GM23338 (cell line): Measurements from ENCODE around the gene SPN. TPM values are rescaled to one million over a fixed set of nuclear protein-coding genes. Genes with fewer than 3 reads are reported as not detected.

Experiments used
- ATAC-seq: fragments of 200-7000 bp; cut with Tn5 transposase; 3 replicates; pipeline ENCODE4 v1.9.1; 2020
- DNase-seq: peaks from one replicate; pipeline ENCODE4 v3.0.0-alpha.2; 2015; ENCODE audit warnings: low spot score
- H2AFZ ChIP-seq: fragments of 200-600 bp; sonication (generic); 2 replicates; pipeline ENCODE4 v1.8.0; 2016; ENCODE audit warnings: antibody characterized with exemption, mild to moderate bottlenecking, moderate library complexity
- H3F3A ChIP-seq: fragments of 200-600 bp; sonication (generic); replicated peaks from 2 replicates; pipeline ENCODE4 v1.8.0; 2017; ENCODE audit warnings: antibody characterized with exemption, mixed run types, low read depth
- H3K27ac ChIP-seq: fragments of 200-600 bp; sonication (generic); 2 replicates; pipeline ENCODE4 v1.6.1; 2016; ENCODE audit warnings: low read depth
- H3K27me3 ChIP-seq: fragments of 200-600 bp; sonication (generic); 2 replicates; pipeline ENCODE4 v1.8.0; 2016; ENCODE audit warnings: mild to moderate bottlenecking, mixed run types, moderate library complexity; ENCODE audit not compliant: insufficient read depth
- H3K36me3 ChIP-seq: fragments of 200-600 bp; sonication (generic); 2 replicates; pipeline ENCODE4 v1.8.0; 2016; ENCODE audit warnings: mild to moderate bottlenecking; ENCODE audit not compliant: insufficient read depth
- H3K4me1 ChIP-seq: fragments of 200-600 bp; sonication (generic); 2 replicates; pipeline ENCODE4 v1.8.0; 2016; ENCODE audit warnings: mild to moderate bottlenecking, moderate library complexity; ENCODE audit not compliant: insufficient read depth
- H3K4me2 ChIP-seq: fragments of 200-600 bp; sonication (generic); 2 replicates; pipeline ENCODE4 v1.7.1; 2017; ENCODE audit warnings: mixed run types
- H3K4me3 ChIP-seq: fragments of 200-600 bp; sonication (generic); 2 replicates; pipeline ENCODE4 v1.6.1; 2016; ENCODE audit warnings: mixed run types
- H3K79me2 ChIP-seq: fragments of 200-600 bp; sonication (generic); replicated peaks from 2 replicates; pipeline ENCODE4 v1.8.0; 2017; ENCODE audit warnings: mild to moderate bottlenecking; ENCODE audit not compliant: insufficient read depth
- H3K9me2 ChIP-seq: fragments of 200-600 bp; sonication (generic); 2 replicates; pipeline ENCODE4 v1.8.0; 2017; ENCODE audit not compliant: insufficient read depth
- H4K20me1 ChIP-seq: fragments of 200-600 bp; sonication (generic); replicated peaks from 2 replicates; pipeline ENCODE4 v1.8.0; 2017; ENCODE audit warnings: mild to moderate bottlenecking; ENCODE audit not compliant: insufficient read depth
- H3K27ac Mint-ChIP-seq: 2 replicates; pipeline ENCODE4 v1.8.0; 2020; ENCODE audit warnings: inconsistent platforms, mild to moderate bottlenecking, moderate library complexity, mixed read lengths
- H3K27me3 Mint-ChIP-seq: 3 replicates; pipeline ENCODE4 v1.8.0; 2022; ENCODE audit warnings: low read depth, mild to moderate bottlenecking, moderate library complexity, mixed read lengths, inconsistent platforms; ENCODE audit not compliant: insufficient read depth, poor library complexity
- H3K36me3 Mint-ChIP-seq: 3 replicates; pipeline ENCODE4 v1.8.0; 2021; ENCODE audit warnings: low read depth, mild to moderate bottlenecking, inconsistent platforms, moderate library complexity, mixed read lengths
- H3K4me1 Mint-ChIP-seq: 3 replicates; pipeline ENCODE4 v1.8.0; 2020; ENCODE audit warnings: mild to moderate bottlenecking, inconsistent platforms, mixed read lengths
- H3K4me3 Mint-ChIP-seq: 3 replicates; pipeline ENCODE4 v1.8.0; 2021; ENCODE audit warnings: moderate library complexity, mild to moderate bottlenecking, inconsistent platforms, mixed read lengths
- H3K9me3 Mint-ChIP-seq: 3 replicates; pipeline ENCODE4 v1.8.0; 2020; ENCODE audit warnings: moderate library complexity, mild to moderate bottlenecking, inconsistent platforms, mixed read lengths
- CREB1 ChIP-seq: fragments of 250-450 bp; sonication (Bioruptor Pico); IDR thresholded peaks from 2 replicates; pipeline ENCODE4 v1.5.0; 2020; ENCODE audit warnings: low read depth, mild to moderate bottlenecking, moderate library complexity
- CTCF ChIP-seq, 2 experiments: fragments of 200-600 bp in 1 of 2; sonication (generic) in 1 of 2; conservative IDR thresholded peaks; 2 replicates each; pipeline versions ENCODE4 v1.5.1 to v1.6.1; 2016 to 2017; ENCODE audit warnings: antibody characterized with exemption in 2 of 2, low read depth in 2 of 2, mild to moderate bottlenecking in 2 of 2, moderate library complexity in 1 of 2
- EZH2 ChIP-seq: fragments of 200-600 bp; sonication (generic); IDR thresholded peaks from one replicate; pipeline ENCODE4 v1.8.0; 2017; ENCODE audit warnings: antibody characterized with exemption, mild to moderate bottlenecking, low read depth; ENCODE audit not compliant: unreplicated experiment
- JUNB ChIP-seq: IDR thresholded peaks from one replicate; pipeline ENCODE4 v1.6.1; 2016; ENCODE audit warnings: antibody characterized with exemption; ENCODE audit not compliant: unreplicated experiment
- NANOG ChIP-seq: IDR thresholded peaks from 2 replicates; pipeline ENCODE4 v1.6.1; 2016; ENCODE audit warnings: antibody characterized with exemption, borderline replicate concordance
- POLR2AphosphoS5 ChIP-seq: IDR thresholded peaks from 2 replicates; pipeline ENCODE4 v1.6.1; 2016; ENCODE audit warnings: antibody characterized with exemption, low read depth
- STAT1 ChIP-seq: IDR thresholded peaks from one replicate; pipeline ENCODE4 v1.6.1; 2016; ENCODE audit warnings: antibody characterized with exemption; ENCODE audit not compliant: unreplicated experiment
- ZNF114 ChIP-seq: fragments of 250-450 bp; sonication (Bioruptor Pico); IDR thresholded peaks from 2 replicates; pipeline ENCODE4 v1.5.0; 2020; ENCODE audit warnings: mild to moderate bottlenecking, moderate library complexity
- ZNF462 ChIP-seq: fragments of 250-450 bp; sonication (Bioruptor Pico); IDR thresholded peaks from 2 replicates; pipeline ENCODE4 v1.5.0; 2020; ENCODE audit warnings: mild to moderate bottlenecking, moderate library complexity
- polyA plus RNA-seq: library from polyadenylated mRNA; unstranded; fragments of >200 nt; fragmentation: Nextera tagmentation; extraction: Ambion mirVana; gene quantifications from 2 replicates; pipeline ENCODE4 v1.2.1, GENCODE V29; 2016
- total RNA-seq: library from RNA; depleted of rRNA; stranded (reverse); fragments of >200 nt; shearing (Covaris generic); gene quantifications from 2 replicates; pipeline ENCODE4 v1.2.3, GENCODE V29; 2014

The SPN gene
- total and polyA plus RNA-seq, 2 experiments from 2014 or later, result 0.52 to 2.3 TPM

GRCh38 chr16:29644973-29645693 is 17.9 kb upstream of the SPN start:
- no peaks in the 10 kb centered on the region for H3K9me2 ChIP-seq
- H3K4me1 Mint-ChIP-seq, result peaks cover 7% of the 10 kb centered on the region
- H3F3A ChIP-seq, result peaks cover 13% of the 10 kb centered on the region; the same call in 1 of the 2 replicates
- H3K36me3 ChIP-seq, result no peaks in the 10 kb centered on the region
- H4K20me1 ChIP-seq, result no peaks in the 10 kb centered on the region
- DNase-seq (no peak), ATAC-seq (no peak)
- no peak overlapping the region; the same call in 1 of the 2 replicates for H2AFZ ChIP-seq
- H3K27ac Mint-ChIP-seq, result no peak overlapping the region
- H3K4me2 ChIP-seq, result no peak overlapping the region
- no peak overlapping the region for H3K27ac ChIP-seq
- no peaks in the 10 kb centered on the region for H3K27me3 ChIP-seq
- no peaks in the 10 kb centered on the region for H3K36me3 Mint-ChIP-seq
- TF ChIP-seq JUNB (no peak), STAT1 (no peak), ZNF114 (CRISPR knock-in tag) (no peak), CREB1 (CRISPR knock-in tag) (no peak)
- H3K4me1 ChIP-seq, result peaks cover 11% of the 10 kb centered on the region
- no peak overlapping the region for H3K4me3 Mint-ChIP-seq
- no peaks in the 10 kb centered on the region for H3K79me2 ChIP-seq
- H3K4me3 ChIP-seq, result no peak overlapping the region
- peaks cover 3% of the 10 kb centered on the region for H3K27me3 Mint-ChIP-seq
- H3K9me3 Mint-ChIP-seq, result no peaks in the 10 kb centered on the region

- Histone ChIP-seq H3K27ac (no peak overlapping the region), H3K79me2 (no peaks in the 10 kb centered on the region), H3K36me3 (no peaks in the 10 kb centered on the region), H3F3A (peaks cover 11% of the 10 kb centered on the region; the same call in 1 of the 2 replicates), H3K27me3 (no peaks in the 10 kb centered on the region), H3K4me3 (no peak overlapping the region), H3K9me2 (no peaks in the 10 kb centered on the region), H3K4me1 (peaks cover 11% of the 10 kb centered on the region), H2AFZ (peak overlapping the region; percentile 40; the same call in 1 of the 2 replicates), H3K4me2 (no peak overlapping the region), H4K20me1 (no peaks in the 10 kb centered on the region)
- peak; percentile 79 for ATAC-seq
- Mint-ChIP-seq H3K9me3 (no peaks in the 10 kb centered on the region), H3K27ac (no peak overlapping the region), H3K4me3 (no peak overlapping the region), H3K27me3 (peaks cover 3% of the 10 kb centered on the region), H3K4me1 (peaks cover 7% of the 10 kb centered on the region), H3K36me3 (no peaks in the 10 kb centered on the region)
- DNase-seq, result peak; percentile 65
- no peak for TF ChIP-seq ZNF462 (CRISPR knock-in tag)
- no peak for TF ChIP-seq CTCF (conservative IDR thresholded peaks at IDR 0.05; ENCODE audit: low read depth in 2 of 2)
- no peak for TF ChIP-seq EZH2
- no peak for TF ChIP-seq JUNB
- TF ChIP-seq ZNF114 (CRISPR knock-in tag), result no peak
- TF ChIP-seq POLR2AphosphoS5, result no peak
- TF ChIP-seq NANOG, result no peak
- no peak for TF ChIP-seq STAT1
Observed at GRCh38 chr16:29645694-29646187, 17.3 kb upstream of the SPN start.
